Panc1 (cell line): ENCODE data around the gene AIFM3.

Experiments used
- REST ChIP-seq, 2 experiments: IDR thresholded peaks; 2 replicates each; pipeline ENCODE4 v1.6.1; 2011 to 2012; ENCODE audit warnings: low read depth in 2 of 2, control low read depth in 1 of 2, low read length in 1 of 2, mild to moderate bottlenecking in 1 of 2, moderate library complexity in 1 of 2; ENCODE audit not compliant: insufficient read depth in 1 of 2
- SIN3A ChIP-seq: IDR thresholded peaks from 2 replicates; pipeline ENCODE4 v1.6.1; 2012; ENCODE audit warnings: low read depth, mild to moderate bottlenecking, low read length, moderate library complexity, borderline replicate concordance; ENCODE audit not compliant: insufficient read depth
- TF ChIP-seq, protein P1 (sequence below): fragments of 450-650 bp; IDR thresholded peaks from 2 replicates; pipeline ENCODE4 v1.5.1; 2017; ENCODE audit warnings: mild to moderate bottlenecking

- TF ChIP-seq SIN3A (no peak), REST (IDR thresholded peaks at IDR 0.05; ENCODE audit: insufficient read depth in 1 of 2, low read depth in 2 of 2, low read length in 1 of 2) (no peak)
- TF ChIP-seq, protein P1, sequence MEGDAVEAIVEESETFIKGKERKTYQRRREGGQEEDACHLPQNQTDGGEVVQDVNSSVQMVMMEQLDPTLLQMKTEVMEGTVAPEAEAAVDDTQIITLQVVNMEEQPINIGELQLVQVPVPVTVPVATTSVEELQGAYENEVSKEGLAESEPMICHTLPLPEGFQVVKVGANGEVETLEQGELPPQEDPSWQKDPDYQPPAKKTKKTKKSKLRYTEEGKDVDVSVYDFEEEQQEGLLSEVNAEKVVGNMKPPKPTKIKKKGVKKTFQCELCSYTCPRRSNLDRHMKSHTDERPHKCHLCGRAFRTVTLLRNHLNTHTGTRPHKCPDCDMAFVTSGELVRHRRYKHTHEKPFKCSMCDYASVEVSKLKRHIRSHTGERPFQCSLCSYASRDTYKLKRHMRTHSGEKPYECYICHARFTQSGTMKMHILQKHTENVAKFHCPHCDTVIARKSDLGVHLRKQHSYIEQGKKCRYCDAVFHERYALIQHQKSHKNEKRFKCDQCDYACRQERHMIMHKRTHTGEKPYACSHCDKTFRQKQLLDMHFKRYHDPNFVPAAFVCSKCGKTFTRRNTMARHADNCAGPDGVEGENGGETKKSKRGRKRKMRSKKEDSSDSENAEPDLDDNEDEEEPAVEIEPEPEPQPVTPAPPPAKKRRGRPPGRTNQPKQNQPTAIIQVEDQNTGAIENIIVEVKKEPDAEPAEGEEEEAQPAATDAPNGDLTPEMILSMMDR = no peak
Observed at GRCh38 chr22:20919718-20920117, 47.3 kb upstream of the AIFM3 start.
